HepG2 (cell line): Measurements from ENCODE around the gene RCOR1. TPM values are rescaled to one million over a fixed set of nuclear protein-coding genes. Genes with fewer than 3 reads are reported as not detected.

ENCODE experiments used
- AGO2 ChIP-seq: fragments of 200-400 bp; formaldehyde crosslinking; optimal IDR thresholded peaks from 2 replicates; pipeline ENCODE3; 2017; ENCODE audit warnings: mild to moderate bottlenecking, low read depth, low read length, moderate library complexity
- CBX2 ChIP-seq, 2 experiments: fragments of 200-600 bp in 1 of 2; sonication (generic); formaldehyde crosslinking in 1 of 2; IDR thresholded peaks; 2 replicates each; pipeline versions ENCODE4 v1.7.0 to v1.8.1; 2018 to 2022; ENCODE audit warnings: low read depth in 2 of 2, low read length in 1 of 2, mild to moderate bottlenecking in 1 of 2, missing genetic modification reagents in 1 of 2
- FOSL1 ChIP-seq: sonication (generic); formaldehyde crosslinking; IDR thresholded peaks from 2 replicates; pipeline ENCODE4 v1.9.0; 2021; ENCODE audit warnings: missing genetic modification reagents, borderline replicate concordance
- ISL2 ChIP-seq: sonication (generic); formaldehyde crosslinking; IDR thresholded peaks from 2 replicates; pipeline ENCODE4 v1.5.0; 2020; ENCODE audit warnings: missing genetic modification reagents
- NR2F2 ChIP-seq: IDR thresholded peaks from 2 replicates; pipeline ENCODE4 v1.6.1; 2012; ENCODE audit warnings: low read depth, inconsistent platforms, borderline replicate concordance
- SALL1 ChIP-seq: sonication (generic); formaldehyde crosslinking; IDR thresholded peaks from 2 replicates; pipeline ENCODE4 v1.8.0; 2022; ENCODE audit warnings: mild to moderate bottlenecking, missing genetic modification reagents
- STAG1 ChIP-seq: sonication (generic); formaldehyde crosslinking; IDR thresholded peaks from 2 replicates; pipeline ENCODE4 v1.4.0; 2020; ENCODE audit warnings: missing genetic modification reagents
- TCF12 ChIP-seq, 2 experiments: fragments of 450-650 bp in 1 of 2; sonication (generic) in 1 of 2; formaldehyde crosslinking in 1 of 2; IDR thresholded peaks; 2 replicates each; pipeline versions ENCODE4 v1.6.1 to v1.8.0; 2017 to 2022; ENCODE audit warnings: antibody characterized with exemption in 1 of 2, mild to moderate bottlenecking in 1 of 2, missing genetic modification reagents in 1 of 2, moderate library complexity in 1 of 2
- ZKSCAN1 ChIP-seq: fragments of 150-350 bp; IDR thresholded peaks from 2 replicates; pipeline ENCODE4 v1.6.1; 2014; ENCODE audit warnings: low read length
- ZNF260 ChIP-seq: sonication (generic); formaldehyde crosslinking; IDR thresholded peaks from 2 replicates; pipeline ENCODE4 v1.4.0; 2020; ENCODE audit warnings: missing genetic modification reagents, low read depth, mild to moderate bottlenecking, borderline replicate concordance
- ZNF3 ChIP-seq: IDR thresholded peaks from 2 replicates; pipeline ENCODE4 v1.7.0; 2017; ENCODE audit warnings: inconsistent platforms
- ZNF331 ChIP-seq: sonication (generic); formaldehyde crosslinking; IDR thresholded peaks from 2 replicates; pipeline ENCODE4 v1.4.0; 2020; ENCODE audit warnings: missing genetic modification reagents
- ZNF530 ChIP-seq: sonication (generic); formaldehyde crosslinking; IDR thresholded peaks from 2 replicates; pipeline ENCODE4 v1.5.0; 2020; ENCODE audit warnings: low read depth, mild to moderate bottlenecking, missing genetic modification reagents
- ZNF543 ChIP-seq: sonication (generic); formaldehyde crosslinking; IDR thresholded peaks from 2 replicates; pipeline ENCODE4 v1.4.0; 2020; ENCODE audit warnings: mild to moderate bottlenecking, missing genetic modification reagents
- ZNF749 ChIP-seq: sonication (generic); formaldehyde crosslinking; IDR thresholded peaks from 2 replicates; pipeline ENCODE4 v1.8.0; 2022; ENCODE audit warnings: mild to moderate bottlenecking, missing genetic modification reagents, moderate library complexity, borderline replicate concordance
- polyA plus RNA-seq, 8 experiments: library from polyadenylated mRNA; depleted of rRNA in 3 of 8; stranded (reverse) in 7 of 8; unstranded in 1 of 8; fragments of >200 nt; fragmentation: Illumina TruSeq in 4 of 8; extraction: Trizol in 4 of 8; gene quantifications; 2 replicates each; pipeline versions ENCODE4 v1.2.1 to v1.2.3, GENCODE V29; 2011 to 2016; ENCODE audit warnings: low read depth in 4 of 8, missing spikeins in 1 of 8, mixed read lengths in 1 of 8; ENCODE audit not compliant: insufficient read depth in 1 of 8
- total RNA-seq, 5 experiments: library from RNA; depleted of rRNA; stranded (reverse); fragments of >200 nt; fragmentation: Illumina TruSeq; extraction: Trizol; gene quantifications; 2 replicates each; pipeline ENCODE4 v1.2.3, GENCODE V29; 2016; ENCODE audit warnings: low read depth in 1 of 5
- TF ChIP-seq, protein P1 (sequence below), 2 experiments: sonication (generic) in 1 of 2; formaldehyde crosslinking in 1 of 2; IDR thresholded peaks; 2 replicates each; pipeline versions ENCODE4 v1.4.0 to v1.6.1; 2016 to 2020; ENCODE audit warnings: borderline replicate concordance in 1 of 2, low read depth in 1 of 2, mild to moderate bottlenecking in 1 of 2, missing genetic modification reagents in 1 of 2
- TF ChIP-seq, protein P2 (sequence below): sonication (generic); formaldehyde crosslinking; IDR thresholded peaks from 2 replicates; pipeline ENCODE4 v1.5.0; 2020; ENCODE audit warnings: mild to moderate bottlenecking, missing genetic modification reagents
- TF ChIP-seq, protein P3 (sequence below): sonication (generic); formaldehyde crosslinking; IDR thresholded peaks from 2 replicates; pipeline ENCODE4 v1.4.0; 2020; ENCODE audit warnings: missing genetic modification reagents

The RCOR1 gene
- total and polyA plus RNA-seq, 2 of the 13 experiments (the other 11 are each of a cell fraction or from before 2014, with no cell fraction given), result 10.2 to 11.1 TPM

DNA sequence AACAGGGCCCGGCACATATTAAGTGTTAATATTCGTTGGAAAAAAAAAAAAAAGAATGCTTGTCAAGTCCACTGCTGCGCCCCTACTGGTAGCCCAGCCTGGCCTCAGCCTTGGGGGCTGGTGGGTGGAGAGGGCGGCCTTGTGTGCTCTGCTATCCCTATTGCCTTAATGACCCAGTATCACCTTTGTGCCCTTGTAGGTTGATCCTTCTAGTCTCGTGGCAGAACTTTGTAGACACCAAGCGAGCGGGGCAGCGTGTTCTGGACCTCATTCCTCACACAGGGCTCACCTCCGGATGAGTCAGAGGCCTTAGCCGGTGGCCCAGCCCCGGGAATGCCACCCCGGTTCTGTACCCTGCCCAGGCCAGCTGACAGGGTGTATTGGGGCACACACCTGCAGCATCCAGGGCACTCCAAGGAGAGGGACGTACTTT lies 1.8 kb upstream of the RCOR1 start (continued):
- TF ChIP-seq, protein P1, sequence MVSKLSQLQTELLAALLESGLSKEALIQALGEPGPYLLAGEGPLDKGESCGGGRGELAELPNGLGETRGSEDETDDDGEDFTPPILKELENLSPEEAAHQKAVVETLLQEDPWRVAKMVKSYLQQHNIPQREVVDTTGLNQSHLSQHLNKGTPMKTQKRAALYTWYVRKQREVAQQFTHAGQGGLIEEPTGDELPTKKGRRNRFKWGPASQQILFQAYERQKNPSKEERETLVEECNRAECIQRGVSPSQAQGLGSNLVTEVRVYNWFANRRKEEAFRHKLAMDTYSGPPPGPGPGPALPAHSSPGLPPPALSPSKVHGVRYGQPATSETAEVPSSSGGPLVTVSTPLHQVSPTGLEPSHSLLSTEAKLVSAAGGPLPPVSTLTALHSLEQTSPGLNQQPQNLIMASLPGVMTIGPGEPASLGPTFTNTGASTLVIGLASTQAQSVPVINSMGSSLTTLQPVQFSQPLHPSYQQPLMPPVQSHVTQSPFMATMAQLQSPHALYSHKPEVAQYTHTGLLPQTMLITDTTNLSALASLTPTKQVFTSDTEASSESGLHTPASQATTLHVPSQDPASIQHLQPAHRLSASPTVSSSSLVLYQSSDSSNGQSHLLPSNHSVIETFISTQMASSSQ (IDR thresholded peaks at IDR 0.05; ENCODE audit: low read depth), result no peak
- TF ChIP-seq, protein P1 (CRISPR knock-in tag; IDR thresholded peaks at IDR 0.05; ENCODE audit: borderline replicate concordance), result no peak
- TF ChIP-seq SALL1 (CRISPR knock-in tag) (peak; percentile 59), STAG1 (peak; percentile 46), FOSL1 (peak; percentile 61; the same call in 1 of the 2 replicates), ZNF260 (CRISPR knock-in tag) (no peak), AGO2 (no peak), TCF12 (IDR thresholded peaks at IDR 0.05) (no peak), TCF12 (CRISPR knock-in tag; IDR thresholded peaks at IDR 0.05) (no peak), ZNF749 (no peak), ZKSCAN1 (no peak), ZNF3 (no peak), ZNF530 (CRISPR knock-in tag) (no peak), NR2F2 (peak; percentile 74), ISL2 (CRISPR knock-in tag) (no peak), ZNF543 (no peak), ZNF331 (CRISPR knock-in tag) (0 out of 2 replicates have a peak, but pooled peaks have one; percentile 39), CBX2 (IDR thresholded peaks at IDR 0.05; ENCODE audit: low read depth, low read length) (no peak), CBX2 (CRISPR knock-in tag; IDR thresholded peaks at IDR 0.05; ENCODE audit: low read depth) (no peak)
- TF ChIP-seq, protein P2, sequence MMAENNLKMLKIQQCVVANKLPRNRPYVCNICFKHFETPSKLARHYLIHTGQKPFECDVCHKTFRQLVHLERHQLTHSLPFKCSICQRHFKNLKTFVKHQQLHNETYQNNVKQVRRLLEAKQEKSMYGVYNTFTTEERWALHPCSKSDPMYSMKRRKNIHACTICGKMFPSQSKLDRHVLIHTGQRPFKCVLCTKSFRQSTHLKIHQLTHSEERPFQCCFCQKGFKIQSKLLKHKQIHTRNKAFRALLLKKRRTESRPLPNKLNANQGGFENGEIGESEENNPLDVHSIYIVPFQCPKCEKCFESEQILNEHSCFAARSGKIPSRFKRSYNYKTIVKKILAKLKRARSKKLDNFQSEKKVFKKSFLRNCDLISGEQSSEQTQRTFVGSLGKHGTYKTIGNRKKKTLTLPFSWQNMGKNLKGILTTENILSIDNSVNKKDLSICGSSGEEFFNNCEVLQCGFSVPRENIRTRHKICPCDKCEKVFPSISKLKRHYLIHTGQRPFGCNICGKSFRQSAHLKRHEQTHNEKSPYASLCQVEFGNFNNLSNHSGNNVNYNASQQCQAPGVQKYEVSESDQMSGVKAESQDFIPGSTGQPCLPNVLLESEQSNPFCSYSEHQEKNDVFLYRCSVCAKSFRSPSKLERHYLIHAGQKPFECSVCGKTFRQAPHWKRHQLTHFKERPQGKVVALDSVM, result no peak
- TF ChIP-seq, protein P3, sequence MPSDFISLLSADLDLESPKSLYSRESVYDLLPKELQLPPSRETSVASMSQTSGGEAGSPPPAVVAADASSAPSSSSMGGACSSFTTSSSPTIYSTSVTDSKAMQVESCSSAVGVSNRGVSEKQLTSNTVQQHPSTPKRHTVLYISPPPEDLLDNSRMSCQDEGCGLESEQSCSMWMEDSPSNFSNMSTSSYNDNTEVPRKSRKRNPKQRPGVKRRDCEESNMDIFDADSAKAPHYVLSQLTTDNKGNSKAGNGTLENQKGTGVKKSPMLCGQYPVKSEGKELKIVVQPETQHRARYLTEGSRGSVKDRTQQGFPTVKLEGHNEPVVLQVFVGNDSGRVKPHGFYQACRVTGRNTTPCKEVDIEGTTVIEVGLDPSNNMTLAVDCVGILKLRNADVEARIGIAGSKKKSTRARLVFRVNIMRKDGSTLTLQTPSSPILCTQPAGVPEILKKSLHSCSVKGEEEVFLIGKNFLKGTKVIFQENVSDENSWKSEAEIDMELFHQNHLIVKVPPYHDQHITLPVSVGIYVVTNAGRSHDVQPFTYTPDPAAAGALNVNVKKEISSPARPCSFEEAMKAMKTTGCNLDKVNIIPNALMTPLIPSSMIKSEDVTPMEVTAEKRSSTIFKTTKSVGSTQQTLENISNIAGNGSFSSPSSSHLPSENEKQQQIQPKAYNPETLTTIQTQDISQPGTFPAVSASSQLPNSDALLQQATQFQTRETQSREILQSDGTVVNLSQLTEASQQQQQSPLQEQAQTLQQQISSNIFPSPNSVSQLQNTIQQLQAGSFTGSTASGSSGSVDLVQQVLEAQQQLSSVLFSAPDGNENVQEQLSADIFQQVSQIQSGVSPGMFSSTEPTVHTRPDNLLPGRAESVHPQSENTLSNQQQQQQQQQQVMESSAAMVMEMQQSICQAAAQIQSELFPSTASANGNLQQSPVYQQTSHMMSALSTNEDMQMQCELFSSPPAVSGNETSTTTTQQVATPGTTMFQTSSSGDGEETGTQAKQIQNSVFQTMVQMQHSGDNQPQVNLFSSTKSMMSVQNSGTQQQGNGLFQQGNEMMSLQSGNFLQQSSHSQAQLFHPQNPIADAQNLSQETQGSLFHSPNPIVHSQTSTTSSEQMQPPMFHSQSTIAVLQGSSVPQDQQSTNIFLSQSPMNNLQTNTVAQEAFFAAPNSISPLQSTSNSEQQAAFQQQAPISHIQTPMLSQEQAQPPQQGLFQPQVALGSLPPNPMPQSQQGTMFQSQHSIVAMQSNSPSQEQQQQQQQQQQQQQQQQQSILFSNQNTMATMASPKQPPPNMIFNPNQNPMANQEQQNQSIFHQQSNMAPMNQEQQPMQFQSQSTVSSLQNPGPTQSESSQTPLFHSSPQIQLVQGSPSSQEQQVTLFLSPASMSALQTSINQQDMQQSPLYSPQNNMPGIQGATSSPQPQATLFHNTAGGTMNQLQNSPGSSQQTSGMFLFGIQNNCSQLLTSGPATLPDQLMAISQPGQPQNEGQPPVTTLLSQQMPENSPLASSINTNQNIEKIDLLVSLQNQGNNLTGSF (CRISPR knock-in tag), result no peak
